ENCODE results near the gene MYLK4.

- no peak for TF ChIP-seq EZH2 (IDR thresholded peaks at IDR 0.05; ENCODE audit: insufficient read depth, poor library complexity, severe bottlenecking)
- TF ChIP-seq EZH2phosphoT487 (IDR thresholded peaks at IDR 0.05; ENCODE audit: insufficient read depth, low read depth): no peak
Observed at GRCh38 chr6:2748183-2748582, 2.5 kb downstream of the MYLK4 start.

Measured in GM23248 (cell line).